Tibial nerve (tissue), 4 donors: ENCODE data around the gene ELAVL1. TPM values are rescaled to one million over a fixed set of nuclear protein-coding genes. Genes with fewer than 3 reads are reported as not detected.

ENCODE experiments used
- DNase-seq, 2 donors: peaks; one replicate each; pipeline ENCODE4 v3.0.0-alpha.2; 2019; ENCODE audit warnings: low spot score in 2 of 2
- H3K27ac ChIP-seq, 4 donors: fragments of 200-600 bp; sonication (generic) in 3 of 4; one replicate each; pipeline ENCODE4 v1.5.1; 2017 to 2019; ENCODE audit warnings: mild to moderate bottlenecking in 1 of 4
- H3K27me3 ChIP-seq, 2 donors: fragments of 200-600 bp; sonication (generic) in 1 of 2; one replicate each; pipeline versions ENCODE4 v1.5.1 to v1.6.0; 2017 to 2019
- H3K36me3 ChIP-seq, 3 donors: fragments of 200-600 bp; sonication (generic); one replicate each; pipeline ENCODE4 v1.5.1; 2018 to 2019
- H3K4me1 ChIP-seq, 4 donors: fragments of 200-600 bp; sonication (generic) in 3 of 4; one replicate each; pipeline ENCODE4 v1.5.1; 2017 to 2019
- H3K4me3 ChIP-seq, 4 donors: fragments of 200-600 bp; sonication (generic) in 3 of 4; one replicate each; pipeline ENCODE4 v1.5.1; 2017 to 2019; ENCODE audit warnings: mild to moderate bottlenecking in 1 of 4, moderate library complexity in 1 of 4
- H3K9me3 ChIP-seq, 4 donors: fragments of 200-600 bp; sonication (generic) in 3 of 4; one replicate each; pipeline ENCODE4 v1.5.1; 2017 to 2019
- EP300 ChIP-seq, 2 donors: sonication (generic); formaldehyde crosslinking; IDR thresholded peaks; one replicate each; pipeline ENCODE4 v1.6.1; 2017; ENCODE audit warnings: antibody characterized with exemption in 2 of 2, mild to moderate bottlenecking in 1 of 2
- POLR2A ChIP-seq, 2 donors: fragments of 450-650 bp; IDR thresholded peaks; one replicate each; pipeline ENCODE4 v1.6.1; 2017; ENCODE audit warnings: antibody characterized with exemption in 2 of 2, mild to moderate bottlenecking in 2 of 2, moderate library complexity in 2 of 2
- WGBS, 2 donors: methylation state at CpG; one replicate each; pipeline ENCODE4 v1.1.5; 2018; 5-methylcytosine and 5-hydroxymethylcytosine counted together
- total RNA-seq, 4 donors: library from RNA; depleted of rRNA; stranded (reverse); fragments of >200 nt; gene quantifications; one replicate each; pipeline ENCODE4 v1.1.0, GENCODE V29; 2016
- TF ChIP-seq, protein P1 (sequence below), 5 experiments: fragments of 200-600 bp in 3 of 5; fragments of 450-650 bp in 2 of 5; sonication (generic) in 3 of 5; IDR thresholded peaks; one replicate each; pipeline ENCODE4 v1.5.1; 2016 to 2019; ENCODE audit warnings: antibody characterized with exemption in 5 of 5, mild to moderate bottlenecking in 3 of 5, moderate library complexity in 2 of 5

ELAVL1 gene
- total RNA-seq, 4 donors from 2014 or later = 25.8 to 36.4 (median 27.7) TPM

GRCh38 chr19:7982651-7983099 is 22.8 kb downstream of the ELAVL1 start:
- H3K36me3 ChIP-seq = peaks cover 3 to 87% (median 20%) of the 10 kb centered on the region in 3 donors
- no peaks in the 10 kb centered on the region for H3K9me3 ChIP-seq
- no peak overlapping the region for H3K27ac ChIP-seq
- H3K27me3 ChIP-seq = no peaks in the 10 kb centered on the region
- peaks cover 0 to 43% (median 14%) of the 10 kb centered on the region in 4 donors for H3K4me1 ChIP-seq
- H3K4me3 ChIP-seq = no peak overlapping the region
- WGBS, 2 donors = 77 to 80% methylated on average over 21 of the region's 21 CpGs
- no peak for TF ChIP-seq EP300 (IDR thresholded peaks at IDR 0.05)
- DNase-seq = no peak

GRCh38 chr19:7982103-7982502 is 23.3 kb downstream of the ELAVL1 start:
- no peak overlapping the region for H3K27ac ChIP-seq
- H3K4me1 ChIP-seq = peaks cover 0 to 37% (median 10%) of the 10 kb centered on the region in 4 donors
- H3K4me3 ChIP-seq = no peak overlapping the region
- no peak for TF ChIP-seq EP300 (IDR thresholded peaks at IDR 0.05)
- TF ChIP-seq POLR2A (IDR thresholded peaks at IDR 0.05) = no peak
- TF ChIP-seq, protein P1, sequence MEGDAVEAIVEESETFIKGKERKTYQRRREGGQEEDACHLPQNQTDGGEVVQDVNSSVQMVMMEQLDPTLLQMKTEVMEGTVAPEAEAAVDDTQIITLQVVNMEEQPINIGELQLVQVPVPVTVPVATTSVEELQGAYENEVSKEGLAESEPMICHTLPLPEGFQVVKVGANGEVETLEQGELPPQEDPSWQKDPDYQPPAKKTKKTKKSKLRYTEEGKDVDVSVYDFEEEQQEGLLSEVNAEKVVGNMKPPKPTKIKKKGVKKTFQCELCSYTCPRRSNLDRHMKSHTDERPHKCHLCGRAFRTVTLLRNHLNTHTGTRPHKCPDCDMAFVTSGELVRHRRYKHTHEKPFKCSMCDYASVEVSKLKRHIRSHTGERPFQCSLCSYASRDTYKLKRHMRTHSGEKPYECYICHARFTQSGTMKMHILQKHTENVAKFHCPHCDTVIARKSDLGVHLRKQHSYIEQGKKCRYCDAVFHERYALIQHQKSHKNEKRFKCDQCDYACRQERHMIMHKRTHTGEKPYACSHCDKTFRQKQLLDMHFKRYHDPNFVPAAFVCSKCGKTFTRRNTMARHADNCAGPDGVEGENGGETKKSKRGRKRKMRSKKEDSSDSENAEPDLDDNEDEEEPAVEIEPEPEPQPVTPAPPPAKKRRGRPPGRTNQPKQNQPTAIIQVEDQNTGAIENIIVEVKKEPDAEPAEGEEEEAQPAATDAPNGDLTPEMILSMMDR (IDR thresholded peaks at IDR 0.05) = no peak
- DNase-seq = no peak
- H3K36me3 ChIP-seq = peaks cover 3 to 89% (median 23%) of the 10 kb centered on the region in 3 donors
- 84 to 88% methylated on average over 8 to 10 of the region's 10 CpGs for WGBS, 2 donors
- no peaks in the 10 kb centered on the region for H3K9me3 ChIP-seq
- no peaks in the 10 kb centered on the region for H3K27me3 ChIP-seq

GRCh38 chr19:7981661-7982060 is 23.8 kb downstream of the ELAVL1 start:
- Histone ChIP-seq H3K9me3 (no peaks in the 10 kb centered on the region), H3K27me3 (no peaks in the 10 kb centered on the region), H3K4me3 (no peak overlapping the region), H3K36me3 (peaks cover 3 to 93% (median 23%) of the 10 kb centered on the region in 3 donors), H3K4me1 (peaks cover 0 to 33% (median 9%) of the 10 kb centered on the region in 4 donors), H3K27ac (no peak overlapping the region)
- WGBS, 2 donors = 85 to 89% methylated on average over 6 to 7 of the region's 7 CpGs
- no peak for DNase-seq
- TF ChIP-seq EP300 (IDR thresholded peaks at IDR 0.05) (no peak), POLR2A (IDR thresholded peaks at IDR 0.05) (no peak)
- TF ChIP-seq, protein P1 (IDR thresholded peaks at IDR 0.05) = no peak

DNA sequence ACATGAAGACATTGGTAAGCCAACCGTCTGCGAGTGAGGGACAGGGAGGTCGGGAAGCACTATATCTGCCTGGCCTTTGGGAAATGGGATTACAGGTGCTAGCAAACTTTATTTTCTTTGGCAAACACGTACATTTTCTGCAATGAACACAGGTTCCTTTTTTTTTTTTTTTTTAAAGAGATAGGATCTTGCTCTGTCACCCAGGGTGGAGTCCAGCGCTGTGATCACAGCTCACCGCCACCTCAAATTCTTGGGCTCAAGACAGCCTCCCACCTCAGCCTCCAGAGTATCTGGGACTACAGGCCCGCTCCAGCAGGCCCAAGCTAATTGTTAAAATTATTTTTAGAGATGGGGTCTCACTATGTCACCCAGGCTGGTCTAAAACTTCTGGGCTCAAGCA is 24.2 kb downstream of the ELAVL1 start:
- TF ChIP-seq, protein P1 (IDR thresholded peaks at IDR 0.05) = no peak
- TF ChIP-seq POLR2A (IDR thresholded peaks at IDR 0.05) = no peak
- TF ChIP-seq EP300 (IDR thresholded peaks at IDR 0.05) = no peak
- H3K27me3 ChIP-seq = no peaks in the 10 kb centered on the region
- H3K4me3 ChIP-seq = no peak overlapping the region
- 83 to 85% methylated on average over 7 of the region's 7 CpGs for WGBS, 2 donors
- peaks cover 3 to 98% (median 23%) of the 10 kb centered on the region in 3 donors for H3K36me3 ChIP-seq
- no peak for DNase-seq
- peaks cover 0 to 28% (median 7%) of the 10 kb centered on the region in 4 donors for H3K4me1 ChIP-seq
- no peak overlapping the region for H3K27ac ChIP-seq
- H3K9me3 ChIP-seq = no peaks in the 10 kb centered on the region

GRCh38 chr19:7980635-7981121 is 24.8 kb downstream of the ELAVL1 start:
- Histone ChIP-seq H3K4me1 (peaks cover 0 to 23% (median 2%) of the 10 kb centered on the region in 4 donors), H3K27ac (no peak overlapping the region), H3K27me3 (no peaks in the 10 kb centered on the region), H3K36me3 (peaks cover 3 to 96% (median 23%) of the 10 kb centered on the region in 3 donors), H3K4me3 (no peak overlapping the region), H3K9me3 (no peaks in the 10 kb centered on the region)
- TF ChIP-seq, protein P1 (IDR thresholded peaks at IDR 0.05) = no peak
- TF ChIP-seq EP300 (IDR thresholded peaks at IDR 0.05) (no peak), POLR2A (IDR thresholded peaks at IDR 0.05) (no peak)
- no peak for DNase-seq
- 80 to 89% methylated on average over 12 of the region's 12 CpGs for WGBS, 2 donors
